ENCODE data around the gene STRN3. TPM values are rescaled to one million over a fixed set of nuclear protein-coding genes. Genes with fewer than 3 reads are reported as not detected.

STRN3 gene
- total and polyA plus RNA-seq, 10 of the 15 experiments (the other 5 are each of a cell fraction or from before 2014, with no cell fraction given) = 7.8 to 27.9 (median 14.1) TPM

DNA sequence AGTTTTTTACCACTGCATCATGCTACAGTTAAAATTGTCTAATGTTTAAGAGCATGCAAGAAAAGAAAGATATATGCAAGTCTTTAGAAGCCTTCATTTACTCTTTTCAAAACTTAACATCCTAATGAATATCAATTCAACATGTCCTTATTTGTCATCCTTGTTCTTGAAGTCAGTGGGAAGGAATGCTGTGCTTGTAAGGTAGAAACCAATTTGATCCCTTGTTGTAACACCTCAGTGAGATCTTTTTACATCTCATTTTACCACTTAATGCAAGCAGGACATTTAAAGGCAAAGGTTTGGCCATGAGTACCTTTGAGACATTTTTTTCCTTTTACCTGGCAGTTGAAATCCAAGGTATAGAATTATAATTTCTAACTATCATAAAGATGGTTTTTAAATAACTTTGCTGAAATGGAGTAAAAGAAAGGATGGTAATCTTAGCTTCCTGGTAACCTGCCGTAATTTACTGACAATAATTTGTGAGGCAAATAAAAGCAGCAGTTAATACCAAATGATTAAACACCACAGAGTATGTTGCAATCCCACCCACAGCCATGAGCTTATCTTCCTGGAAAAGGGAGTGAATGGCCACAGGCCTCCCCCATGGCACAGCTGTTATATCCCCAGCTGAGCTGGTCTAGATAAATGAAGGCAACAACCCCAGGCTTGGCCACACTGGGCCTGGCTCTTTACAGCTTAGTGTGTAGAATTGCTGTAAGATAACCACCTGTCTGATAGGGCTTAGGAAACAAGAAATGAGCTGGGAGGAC is 33.2 kb upstream of the STRN3 start:
- H3K79me2 ChIP-seq (ENCODE audit: control insufficient read depth, insufficient read depth, low read length) = no peaks in the 10 kb centered on the region
- TF ChIP-seq ZNF687 (IDR thresholded peaks at IDR 0.05) = no peak
- TF ChIP-seq NBN (IDR thresholded peaks at IDR 0.05) = no peak
- TF ChIP-seq USF1 (IDR thresholded peaks at IDR 0.05; ENCODE audit: borderline replicate concordance, extremely low read length, insufficient read depth, low read depth, low read length) = no peak
- no peak for TF ChIP-seq LARP7 (IDR thresholded peaks at IDR 0.05)
- no peak for TF ChIP-seq CBFB (IDR thresholded peaks at IDR 0.05; ENCODE audit: low read depth)
- no peak for TF ChIP-seq IRF4 (IDR thresholded peaks at IDR 0.05; ENCODE audit: low read depth, low read length)
- TF ChIP-seq CHD4 (IDR thresholded peaks at IDR 0.05) = no peak
- TF ChIP-seq FOXM1 (IDR thresholded peaks at IDR 0.05; ENCODE audit: low read depth, low read length) = no peak
- no peak for TF ChIP-seq SMC3 (IDR thresholded peaks at IDR 0.05; ENCODE audit: borderline replicate concordance, low read length)
- no peak overlapping the region for H3K4me2 ChIP-seq (ENCODE audit: control insufficient read depth, insufficient read depth)
- no peak overlapping the region for H3K27ac ChIP-seq (ENCODE audit: control insufficient read depth, insufficient read depth)
- no peak overlapping the region for H2AFZ ChIP-seq (ENCODE audit: control insufficient read depth, low read depth, low read length)
- intact Hi-C loops (cut with micrococcal nuclease; ENCODE audit: unreplicated experiment) = no loop called here
- BruUV-seq (replicated peaks) = no TSS peak
- no peak for DNase-seq (ENCODE audit: low read depth, low spot score)
- no peak overlapping the region for H3K4me3 ChIP-seq
- 100% methylated on average over 1 of the region's 1 CpG for WGBS (ENCODE audit: insufficient coverage, insufficient replicate concordance, low lambda C conversion rate, missing lambda C conversion rate)
- POLR2A ChIA-PET = no interaction called here
- FAIRE-seq = no peak
- in situ Hi-C loops (cut with MboI) = no loop called here
- CTCF ChIA-PET = interaction anchor here (1.2 kb wide), 1 partner anchor 79 kb away, joined by 3 read pairs; no protein-coding TSS in a partner anchor
- H3K9ac ChIP-seq (ENCODE audit: control insufficient read depth, insufficient read depth, low read length) = no peak overlapping the region
- H3K27me3 ChIP-seq (replicated peaks in 1 of 2; ENCODE audit: control insufficient read depth in 2 of 2, insufficient read depth in 2 of 2, low read length in 1 of 2) = no peaks in the 10 kb centered on the region
- H3K9me3 ChIP-seq (replicated peaks; ENCODE audit: control insufficient read depth, insufficient read depth, low read length) = no peaks in the 10 kb centered on the region
- SMC1A ChIA-PET (ENCODE audit: uncharacterized antibody, unreplicated experiment) = no interaction called here
- RAD21 ChIA-PET (ENCODE audit: unreplicated experiment) = no interaction called here
- H3K4me1 ChIP-seq (ENCODE audit: control insufficient read depth, insufficient read depth, low read length) = no peaks in the 10 kb centered on the region
- no peak for ATAC-seq
- no peaks in the 10 kb centered on the region for H3K36me3 ChIP-seq (ENCODE audit: control insufficient read depth in 2 of 2, insufficient read depth in 2 of 2, low read length in 1 of 2)
- H4K20me1 ChIP-seq (ENCODE audit: control insufficient read depth, insufficient read depth) = no peaks in the 10 kb centered on the region
